ENCODE measurements around the gene TUBA1B.

The TUBA1B gene

DNA sequence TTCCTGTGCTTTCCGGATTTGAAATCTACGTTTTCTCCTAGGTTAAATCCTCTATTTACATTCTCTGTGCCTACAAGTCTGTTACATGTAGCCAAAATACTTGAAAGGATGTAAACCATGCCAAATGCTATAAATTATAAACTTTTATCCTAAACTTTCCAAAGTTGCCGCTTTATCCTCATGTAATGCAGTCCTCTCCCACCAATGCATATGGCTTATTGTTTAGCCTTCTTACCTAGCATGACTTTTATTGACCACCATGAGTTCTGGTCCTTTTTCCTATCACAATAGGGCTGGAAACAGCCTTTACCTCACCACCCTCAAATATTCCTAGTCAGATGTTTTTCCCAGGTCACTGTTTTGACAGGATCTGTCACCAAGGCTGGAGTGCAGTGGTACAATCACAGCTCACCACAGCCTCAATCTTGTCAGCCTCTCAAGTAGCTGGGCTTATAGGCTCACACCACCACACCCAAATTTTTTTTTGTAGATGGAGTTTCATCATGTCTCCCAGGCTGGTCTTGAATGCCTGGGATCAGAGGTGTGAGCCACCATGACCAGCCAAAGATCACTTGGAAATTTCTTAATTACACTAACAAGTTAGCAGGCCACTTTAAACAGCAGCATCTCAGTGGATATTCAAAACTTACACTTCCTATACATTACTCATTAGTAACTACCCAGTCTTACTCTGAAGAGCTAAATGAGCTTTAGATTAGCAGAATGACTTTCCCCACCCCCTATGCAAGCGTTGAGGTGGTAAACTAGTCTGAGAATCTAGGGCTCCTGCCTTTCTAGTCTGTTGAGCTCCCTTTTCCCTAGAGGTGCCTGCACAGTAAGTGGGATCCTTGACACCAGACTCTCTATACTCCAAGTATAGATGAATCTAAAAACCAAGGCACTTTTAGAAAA is 4.1 kb downstream of the TUBA1B start:
- peak; percentile 13 for DNase-seq

DNA sequence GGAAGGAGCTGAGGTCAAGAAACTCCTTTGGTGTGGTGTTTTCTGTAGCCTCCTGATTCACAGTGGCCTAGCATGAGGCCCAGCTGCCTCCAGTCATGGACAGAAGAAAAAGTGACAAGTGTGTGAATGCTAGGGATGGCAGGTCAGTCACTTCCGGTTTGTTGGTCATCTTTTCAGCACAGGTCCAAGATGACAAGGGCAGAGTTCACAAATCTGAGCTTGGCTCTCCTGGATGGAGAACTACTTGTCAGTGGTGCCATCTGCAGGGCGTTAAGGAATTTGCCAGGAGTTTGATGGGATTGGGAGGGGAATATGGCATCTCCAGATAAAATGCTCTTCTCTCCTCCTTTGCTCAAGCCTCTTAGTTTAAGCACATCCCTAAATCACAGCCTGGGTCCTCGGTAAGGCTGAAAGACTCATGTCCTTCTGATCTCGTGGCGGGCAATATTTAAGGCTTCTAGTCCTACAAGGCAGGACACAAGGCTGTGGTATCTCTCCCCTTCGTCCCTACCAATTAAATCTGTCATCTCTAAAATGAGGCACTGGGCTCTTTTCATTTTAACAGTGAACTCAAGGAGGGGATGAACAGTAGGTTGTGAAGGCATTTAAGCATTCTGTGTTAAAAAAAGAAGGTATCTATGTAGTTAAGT is 10.0 kb downstream of the TUBA1B start:
- peak; percentile 47 for DNase-seq

DNA sequence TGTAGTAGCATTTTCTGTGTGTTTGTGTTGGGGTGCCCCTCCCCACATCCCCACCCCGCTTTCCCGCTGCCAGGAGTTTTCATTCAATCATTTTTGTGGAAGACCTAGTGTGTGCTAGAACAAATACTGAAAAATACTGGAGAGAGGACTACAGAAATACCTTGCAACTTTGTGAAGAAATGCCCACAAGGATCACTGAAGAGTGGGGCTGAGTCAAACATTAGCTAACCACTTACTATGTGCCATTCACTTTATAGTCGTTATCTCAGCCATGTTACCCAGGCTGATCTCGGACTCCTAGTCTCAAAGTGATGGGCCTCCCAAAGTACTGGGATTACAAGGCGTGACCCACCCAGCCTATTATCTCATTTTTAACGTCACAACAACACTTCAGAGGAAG is 20.0 kb downstream of the TUBA1B start:
- no peak for DNase-seq

DNA sequence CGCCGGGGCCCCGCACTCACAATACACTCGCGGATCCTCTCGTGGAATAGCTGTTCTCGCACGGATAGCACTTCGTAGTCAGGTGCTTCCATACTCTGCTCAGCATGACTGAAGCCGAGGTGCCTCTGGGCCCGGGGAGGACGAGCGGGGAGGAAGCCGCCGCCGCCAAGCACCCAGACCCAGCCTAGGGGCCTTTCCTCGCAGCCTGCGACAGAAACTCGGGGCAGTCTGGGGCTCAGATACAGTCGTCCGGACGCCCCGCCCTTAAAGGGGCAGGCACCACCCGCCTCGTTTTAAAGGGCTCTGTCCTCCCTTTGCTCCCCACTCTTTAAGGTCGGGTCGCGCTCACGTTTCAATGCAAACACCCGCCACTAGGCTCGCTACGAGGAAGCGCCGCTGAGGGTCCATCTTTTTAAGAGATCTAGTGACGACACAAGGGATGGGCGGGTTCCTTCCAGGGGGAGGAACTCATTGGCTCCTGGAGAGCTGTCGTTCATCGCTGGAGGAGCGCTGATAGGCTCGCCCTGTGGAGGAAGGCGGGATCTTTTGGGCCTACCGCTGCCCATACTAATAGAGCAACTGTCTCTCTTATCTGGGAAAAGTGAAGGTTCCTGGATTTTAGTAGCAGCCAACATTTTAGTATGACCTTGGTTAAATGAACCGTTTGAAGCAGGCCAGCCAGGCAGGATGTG is 20.6 kb downstream of the TUBA1B start, which contains the start of gene LMBR1L:
Gene LMBR1L (minus strand): TSS at position 384 of the 692 bp plus-strand sequence. CDS start 292 bp downstream, at position 92.
- peak; percentile 99 for DNase-seq

DNA sequence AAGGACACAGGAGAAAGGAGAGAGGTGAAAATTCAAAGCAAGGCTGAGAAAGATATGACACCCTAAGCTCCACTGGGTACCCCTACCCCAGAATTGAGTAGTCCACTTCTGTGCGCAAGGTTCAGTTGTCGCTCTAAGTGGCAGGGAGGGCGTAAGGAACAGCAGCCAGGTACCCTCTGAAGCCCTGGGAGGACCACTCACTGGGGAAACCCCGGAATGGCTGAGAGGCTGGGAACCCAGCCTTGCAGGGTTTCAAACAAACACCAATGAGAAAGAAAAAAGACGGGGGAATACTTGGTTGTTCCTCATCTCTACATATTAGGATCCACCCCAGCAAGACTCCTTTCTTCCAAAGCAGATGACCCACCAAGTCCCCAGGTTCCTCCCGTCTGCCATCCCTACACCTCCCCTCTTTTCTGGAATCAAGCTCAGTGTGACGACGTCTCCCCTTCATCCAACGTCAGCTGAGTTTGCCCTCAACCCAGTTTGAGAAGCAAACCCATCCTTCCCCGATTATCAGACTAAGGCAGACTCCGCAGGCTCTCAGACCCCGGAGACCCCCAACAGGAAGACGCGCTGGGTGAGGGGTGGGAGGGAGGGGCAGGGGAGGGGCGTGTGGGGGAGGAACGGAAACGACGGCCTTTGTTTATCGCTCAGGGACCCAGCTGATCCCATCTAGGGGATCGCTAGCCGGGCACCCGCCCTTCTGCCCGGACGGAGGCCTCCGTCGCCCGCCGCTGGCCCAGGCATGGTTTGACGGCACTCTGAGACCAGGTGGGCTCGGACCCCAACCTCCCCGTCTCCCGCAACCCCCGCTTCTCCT is 21.3 kb downstream of the TUBA1B start:
- no peak for DNase-seq

DNA sequence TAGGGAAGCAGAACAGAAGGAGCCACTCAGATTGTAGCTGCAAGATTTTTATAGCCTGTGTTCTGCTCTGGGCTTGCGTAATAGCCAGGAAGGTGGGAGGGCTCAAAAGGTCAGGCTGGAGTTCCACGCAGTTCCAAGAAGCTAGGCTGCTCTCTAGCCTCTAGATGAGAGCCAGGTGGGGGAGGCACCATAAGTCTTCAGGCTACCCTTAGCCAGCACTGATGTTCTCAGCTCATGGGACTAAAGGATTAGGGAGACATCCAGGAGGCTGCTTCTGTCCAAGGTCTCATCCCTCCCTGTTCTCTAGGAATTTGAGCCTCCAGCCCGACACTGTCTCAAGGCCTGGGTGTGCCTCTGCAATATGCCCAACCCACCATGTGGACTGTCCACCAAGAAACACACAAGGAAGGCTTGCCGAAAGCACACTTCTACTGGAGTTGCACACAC is 22.2 kb downstream of the TUBA1B start:
- DNase-seq = no peak

DNA sequence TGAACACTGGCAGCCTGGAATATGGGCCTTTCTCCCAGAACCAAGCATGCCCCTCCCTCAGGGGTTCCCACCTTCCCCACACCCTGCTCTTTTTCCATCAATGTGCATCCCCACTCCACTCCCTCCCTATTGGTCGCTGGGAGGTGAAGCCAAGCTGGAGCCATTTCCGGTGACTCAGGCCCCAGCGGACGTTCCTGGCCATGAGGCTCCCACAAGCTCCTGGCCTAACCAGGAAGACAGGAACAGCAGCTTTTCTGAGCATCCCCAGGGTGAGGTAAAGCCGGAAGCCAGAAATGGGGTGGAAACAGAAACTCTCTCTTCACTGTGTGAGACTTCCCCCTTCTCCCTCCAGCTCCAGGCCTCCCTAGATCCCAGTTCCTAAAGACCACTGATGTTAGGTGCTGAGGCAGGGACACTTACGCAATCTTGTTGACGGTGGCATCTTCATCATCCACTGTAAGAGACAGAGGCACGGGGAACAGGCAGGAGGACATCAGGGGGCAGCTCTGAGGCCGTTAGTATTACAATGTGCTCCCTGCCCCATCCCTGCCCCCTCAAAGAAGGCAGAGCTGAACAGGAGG is 25.6 kb downstream of the TUBA1B start:
- no peak for DNase-seq

DNA sequence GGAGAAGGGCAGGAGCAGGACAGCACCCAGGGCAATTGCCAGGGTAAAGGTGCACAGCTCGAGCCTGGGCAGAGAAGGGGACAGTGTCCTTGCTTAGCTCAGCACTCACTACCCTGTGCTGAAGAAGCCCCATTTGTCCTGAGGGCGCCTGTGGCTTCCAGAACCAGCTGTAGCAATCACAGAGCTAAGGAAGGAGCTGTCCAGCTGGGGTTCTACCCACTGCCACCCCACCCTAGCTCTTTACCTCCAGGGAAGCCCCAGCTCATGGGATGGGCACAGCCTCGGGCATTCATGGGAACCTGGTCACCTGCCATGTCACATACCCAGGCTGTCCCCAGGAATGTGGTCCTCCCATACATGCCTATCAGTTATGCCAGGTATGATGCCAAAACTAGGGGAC is 26.4 kb downstream of the TUBA1B start:
- DNase-seq = no peak

DNA sequence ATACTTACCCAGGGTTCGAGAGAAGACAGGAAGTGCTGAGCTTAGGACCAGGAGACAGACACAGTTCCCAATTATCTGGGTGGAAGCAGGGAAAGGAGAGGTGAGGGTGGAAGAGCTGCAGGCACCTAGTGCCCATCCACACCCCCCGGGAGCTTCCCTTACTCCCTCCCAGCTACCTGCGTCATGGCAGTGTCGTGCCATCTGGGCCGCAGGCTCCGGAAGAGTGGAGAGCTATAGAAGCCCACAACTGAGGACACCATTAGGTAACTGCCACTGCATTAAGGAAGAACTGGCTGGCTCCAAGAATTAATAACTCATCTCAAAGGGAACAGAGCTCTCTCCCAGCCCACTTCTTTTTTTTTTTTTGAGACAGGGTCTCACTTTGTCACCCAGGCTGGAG is 30.8 kb downstream of the TUBA1B start:
- no peak for DNase-seq

DNA sequence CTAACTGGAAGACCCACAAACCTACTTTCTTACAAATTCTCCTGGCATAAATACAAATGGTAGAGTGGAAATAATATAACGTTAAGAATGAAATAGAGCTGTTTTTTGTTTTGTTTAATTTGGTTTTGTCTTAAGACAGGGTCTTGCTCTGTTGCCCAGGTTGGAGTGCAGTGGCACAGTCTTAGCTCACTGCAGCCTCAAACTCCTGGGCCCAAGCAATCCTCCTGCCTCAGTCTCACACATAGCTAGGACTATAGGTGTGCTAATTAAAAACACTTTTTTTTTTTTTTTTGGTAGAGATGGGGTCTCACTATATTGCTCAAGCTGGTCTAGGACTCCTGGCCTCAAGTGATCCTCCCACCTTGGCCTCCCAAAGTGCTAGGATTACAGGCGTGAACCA is 32.5 kb downstream of the TUBA1B start:
- DNase-seq = no peak

DNA sequence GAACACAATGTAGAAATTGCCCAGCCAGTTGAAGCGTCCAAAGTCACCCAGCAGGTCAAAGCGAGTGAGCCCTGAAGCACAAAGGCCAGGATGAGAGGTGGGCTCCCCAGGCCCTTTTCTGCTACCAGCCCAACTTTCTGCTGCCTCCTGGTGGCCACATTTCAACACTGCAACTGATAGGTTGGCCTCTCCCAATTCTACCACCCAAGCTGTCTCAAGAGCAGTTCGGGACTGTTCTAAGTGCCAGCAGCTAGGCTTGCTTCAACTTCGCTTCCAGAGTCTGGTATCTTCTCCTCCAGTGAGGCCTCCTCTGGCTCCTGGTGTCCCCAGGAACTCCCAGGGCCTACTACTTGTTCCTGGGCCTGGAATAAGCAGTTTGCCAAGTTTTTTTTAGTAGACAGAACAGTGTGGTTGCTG is 33.2 kb downstream of the TUBA1B start:
- peak; percentile 30 for DNase-seq

DNA sequence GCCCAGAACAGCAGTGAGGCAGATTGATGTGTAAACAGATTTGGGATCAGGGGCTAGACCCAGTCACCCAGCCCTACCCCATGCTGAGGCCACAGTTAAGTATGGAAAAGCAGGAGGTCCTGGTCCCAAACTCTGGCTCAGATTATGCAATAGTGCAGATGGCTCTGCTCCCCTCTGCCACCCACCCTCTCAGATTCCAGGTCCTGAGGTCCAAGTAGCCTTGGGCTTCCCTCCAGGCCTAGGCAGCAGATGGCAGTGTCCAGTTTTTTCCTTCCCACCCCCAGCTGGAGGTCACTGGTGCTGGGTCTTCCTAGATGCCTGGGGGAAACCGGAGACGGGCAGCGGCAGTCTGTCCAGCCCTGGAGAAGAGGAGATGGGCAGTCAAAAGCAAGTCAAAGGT is 33.8 kb downstream of the TUBA1B start:
- no peak for DNase-seq

DNA sequence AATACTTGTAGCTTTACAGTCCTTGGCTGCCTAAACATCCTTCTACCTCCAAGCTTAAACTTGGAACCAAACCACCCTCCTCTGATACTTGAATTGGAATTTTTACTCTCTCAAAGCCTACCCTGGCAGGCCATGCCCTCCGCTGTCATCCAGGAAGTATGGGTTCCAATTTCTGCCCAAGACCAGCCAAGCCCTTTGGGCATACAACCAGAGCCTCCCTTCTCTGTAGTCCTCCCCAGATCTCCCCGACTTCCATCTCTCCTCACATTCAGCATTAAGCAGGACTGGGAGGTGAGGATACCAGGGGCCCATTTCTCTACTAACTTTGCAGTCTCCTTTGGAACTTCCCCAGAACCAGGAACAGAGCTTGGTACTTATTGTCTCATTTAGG is 36.2 kb downstream of the TUBA1B start:
- no peak for DNase-seq

DNA sequence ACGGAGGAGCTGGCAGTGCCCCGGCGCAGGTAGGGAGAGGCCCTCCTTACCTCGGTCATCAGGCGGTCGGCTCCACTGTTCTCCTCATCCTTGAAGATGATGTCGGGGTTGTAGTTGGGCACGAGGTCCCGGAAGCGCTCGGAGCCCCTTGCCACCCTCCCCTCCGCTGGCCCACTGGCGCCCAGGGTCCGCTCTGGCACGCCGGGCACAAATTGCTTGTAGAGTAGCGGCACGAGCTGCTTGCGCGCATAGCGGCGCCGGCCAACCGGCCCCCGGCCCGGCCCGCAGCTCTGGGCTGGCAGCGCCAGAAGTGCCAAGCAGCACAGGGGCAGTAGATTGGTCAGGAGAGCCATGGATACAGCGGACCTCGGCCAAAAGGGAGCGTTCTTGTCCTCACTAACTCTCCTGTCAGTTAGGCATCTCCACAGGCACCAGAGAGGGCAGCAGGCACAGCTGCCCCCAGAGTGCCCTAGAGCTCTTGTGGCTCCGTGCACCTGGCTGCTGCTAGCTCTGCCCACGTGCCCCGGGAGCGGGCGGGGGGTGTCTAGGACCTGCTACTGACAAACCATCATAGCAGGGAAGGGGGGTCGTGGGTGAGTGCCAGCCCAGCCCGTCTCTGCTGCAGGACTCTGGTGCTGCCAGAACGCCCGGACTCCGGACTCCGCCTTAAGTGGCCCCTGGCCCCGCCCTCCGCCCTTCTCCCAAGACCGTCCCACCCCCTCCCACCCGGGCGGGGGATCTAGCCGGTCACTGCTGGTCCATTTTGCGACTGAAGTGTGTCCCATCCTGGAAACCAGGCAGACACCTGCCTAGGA is 36.8 kb downstream of the TUBA1B start, which contains the start of gene DHH:
Gene DHH (minus strand): TSS at position 642 of the 815 bp plus-strand sequence. CDS start 289 bp downstream, at position 353.
- no peak for DNase-seq

DNA sequence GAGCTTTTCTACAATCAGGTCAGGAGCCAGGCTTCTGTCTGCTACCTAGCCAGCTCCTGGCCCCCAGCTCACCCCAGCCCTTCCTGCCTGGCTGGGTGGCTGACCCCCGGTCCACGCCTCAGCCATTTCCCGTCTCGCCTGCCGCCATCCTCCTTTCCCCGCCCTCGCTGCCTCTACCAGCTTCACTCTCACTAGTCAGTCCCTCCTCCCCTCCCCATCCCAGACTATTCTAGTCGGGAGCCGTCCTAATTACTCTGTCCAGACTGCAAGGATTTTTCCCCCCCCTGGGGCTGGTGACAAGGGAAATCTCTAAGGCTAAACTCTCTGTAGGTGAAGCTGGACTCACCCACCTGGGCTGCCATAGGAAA is 37.4 kb downstream of the TUBA1B start:
- no peak for DNase-seq

DNA sequence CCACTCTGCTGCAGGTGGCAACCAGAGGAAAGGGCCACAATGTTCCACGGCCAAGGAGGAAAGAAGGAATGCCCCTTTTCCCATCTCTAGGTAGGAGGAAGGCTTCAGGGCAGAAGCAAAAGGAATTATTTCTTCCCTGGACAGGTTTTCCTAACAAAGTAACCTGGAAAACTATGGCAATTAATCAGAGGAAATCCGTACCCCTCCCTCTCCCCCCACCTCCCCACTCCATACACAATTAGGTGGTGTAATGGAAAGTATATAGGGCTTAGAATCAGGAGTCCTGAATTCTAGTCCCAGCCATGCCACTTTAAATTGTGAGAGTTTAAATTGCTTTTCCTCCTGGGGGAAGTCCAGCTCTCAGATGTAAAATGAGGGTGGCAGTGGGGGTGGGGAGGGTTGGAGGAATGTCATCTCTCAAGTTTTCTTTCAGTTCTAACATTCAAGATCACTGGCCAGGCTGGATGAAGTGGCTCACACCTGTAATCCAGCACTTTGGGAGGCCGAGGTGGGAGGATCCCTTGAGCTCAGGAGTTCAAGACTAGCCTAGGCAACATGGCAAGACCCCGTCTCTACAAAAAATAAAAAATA is 38.3 kb downstream of the TUBA1B start:
- DNase-seq = no peak

DNA sequence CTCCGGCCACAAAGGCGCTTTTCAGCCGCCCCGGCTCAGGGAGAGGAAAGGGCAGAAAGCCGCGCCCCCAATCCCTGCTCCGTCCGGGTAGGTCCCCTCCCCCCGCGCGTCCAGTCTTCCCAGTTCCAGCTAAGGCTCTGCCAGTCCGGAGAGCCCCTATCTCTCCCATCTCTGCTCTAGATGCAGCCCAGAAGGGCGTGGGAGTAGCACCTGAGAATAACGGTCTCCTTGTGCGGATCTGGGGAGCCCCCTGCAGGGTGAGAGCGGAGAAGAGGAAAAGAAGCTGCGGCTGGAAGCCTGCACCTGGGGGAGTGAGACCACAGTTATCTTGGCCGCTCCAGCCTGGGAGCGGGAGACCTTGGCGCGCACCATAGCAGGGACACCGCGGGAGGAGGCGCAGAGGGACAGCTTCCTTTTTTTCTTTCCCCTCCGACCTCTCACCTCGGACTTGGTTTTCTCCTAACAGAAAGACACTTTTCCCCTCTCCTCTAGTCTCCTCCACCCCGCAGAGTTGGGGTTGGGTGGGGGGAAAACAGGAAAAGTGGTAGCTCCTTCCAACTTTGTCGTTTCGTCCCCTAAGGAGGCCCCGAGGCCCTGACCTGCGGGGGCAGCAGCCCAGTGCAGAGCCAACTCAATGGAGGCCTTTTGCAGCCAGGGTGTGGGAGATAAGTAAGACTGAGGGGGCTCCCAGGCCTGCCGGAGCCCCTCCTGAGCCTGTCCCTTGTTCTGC is 38.9 kb downstream of the TUBA1B start:
- DNase-seq = no peak

DNA sequence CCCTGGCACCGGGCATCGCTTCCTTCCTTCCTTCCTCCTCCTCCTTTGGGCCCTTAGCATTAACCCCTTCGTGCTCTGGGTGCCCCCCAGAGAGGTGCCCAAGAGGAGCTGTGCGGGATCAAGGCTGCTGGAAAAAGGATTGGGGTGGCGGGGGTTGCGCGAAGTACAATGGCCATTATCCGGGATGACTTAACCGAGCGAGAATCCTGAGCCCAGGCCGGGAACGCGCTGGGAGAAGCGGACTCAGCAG is 39.4 kb downstream of the TUBA1B start:
- DNase-seq = no peak

DNA sequence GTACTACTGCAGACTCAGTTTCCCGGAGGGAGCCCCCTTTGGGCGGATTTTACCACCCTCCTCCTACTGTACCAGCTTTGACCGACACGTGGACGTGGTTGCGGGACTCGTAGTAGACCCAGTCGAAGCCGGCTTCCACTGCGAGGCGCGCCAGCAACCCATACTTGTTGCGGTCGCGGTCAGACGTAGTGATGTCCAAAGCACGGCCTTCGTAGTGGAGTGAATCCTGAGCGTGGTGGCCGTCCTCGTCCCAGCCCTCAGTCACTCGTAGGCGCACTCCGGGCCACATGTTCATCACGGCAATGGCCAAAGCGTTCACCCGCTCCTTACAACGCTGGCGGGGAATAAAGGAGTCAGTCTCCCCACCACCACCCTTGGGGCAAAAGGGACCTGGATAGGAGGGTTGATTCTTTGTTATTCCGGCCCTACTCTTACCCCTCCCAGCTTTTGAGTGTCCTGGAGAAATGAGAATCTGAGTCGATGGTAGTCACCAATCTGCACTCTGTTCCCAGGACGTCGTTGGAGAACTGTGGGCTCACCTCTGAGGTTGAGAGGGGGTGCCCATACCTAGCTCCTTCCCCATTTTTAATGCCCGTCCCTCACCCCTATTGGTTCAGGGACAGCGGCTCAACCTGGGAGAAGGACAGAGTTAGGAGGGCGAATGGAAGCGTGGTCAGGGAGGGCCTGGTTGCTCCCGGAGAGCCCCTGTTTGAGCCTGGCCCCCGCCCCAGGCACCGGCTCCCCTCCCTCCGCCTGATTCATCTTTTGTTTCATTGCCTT is 39.9 kb downstream of the TUBA1B start:
- DNase-seq = no peak
